SK-N-SH (cell line): ENCODE data around the gene MED16. TPM values are rescaled to one million over a fixed set of nuclear protein-coding genes. Genes with fewer than 3 reads are reported as not detected.

ENCODE experiments used
- CTCF ChIA-PET: fragments of 300-600, 350-600 bp; formaldehyde crosslinking; extraction: SDS; loops from one replicate; lab custom pipeline; 2021; lab: Yijun Ruan, JAX
- POLR2A ChIA-PET: fragments of 350-600 bp; sonication (Branson Sonifier 250); formaldehyde crosslinking; extraction: SDS; loops from one replicate; lab custom pipeline; 2020; ENCODE audit warnings: antibody characterized with exemption, inconsistent platforms; lab: Yijun Ruan, JAX
- DNase-seq: peaks from one replicate; pipeline ENCODE4 v3.0.0; 2012
- H2AFZ ChIP-seq: fragments of 200-600 bp; sonication (generic); 2 replicates; pipeline ENCODE4 v1.8.1; 2016; ENCODE audit warnings: antibody characterized with exemption, mild to moderate bottlenecking, low read depth
- H3F3A ChIP-seq: fragments of 200-600 bp; sonication (generic); replicated peaks from 2 replicates; pipeline ENCODE3; 2016; ENCODE audit warnings: antibody characterized with exemption, mild to moderate bottlenecking; ENCODE audit not compliant: insufficient read depth
- H3K27ac ChIP-seq, 2 experiments: fragments of 200-500 bp in 1 of 2; fragments of 200-600 bp in 1 of 2; sonication (Bioruptor generic) in 1 of 2; sonication (generic), shearing (Covaris generic) in 1 of 2; 2 replicates each; pipeline versions ENCODE4 v1.5.1 to v1.6.1; 2014 to 2016; ENCODE audit warnings: low read depth in 2 of 2, inconsistent platforms in 1 of 2, low read length in 1 of 2, mild to moderate bottlenecking in 1 of 2, mixed read lengths in 1 of 2
- H3K27me3 ChIP-seq: fragments of 200-600 bp; sonication (generic), shearing (Covaris generic); 2 replicates; pipeline ENCODE4 v1.6.1; 2016; ENCODE audit warnings: mixed run types; ENCODE audit not compliant: insufficient read depth
- H3K36me3 ChIP-seq, 2 experiments: fragments of 200-500 bp in 1 of 2; fragments of 200-600 bp in 1 of 2; sonication (Bioruptor generic) in 1 of 2; sonication (generic) in 1 of 2; replicated peaks in 1 of 2; 2 replicates each; pipeline versions ENCODE3 to v1.5.1; 2014 to 2016; ENCODE audit warnings: low read length in 1 of 2, mild to moderate bottlenecking in 1 of 2; ENCODE audit not compliant: insufficient read depth in 2 of 2, control insufficient read depth in 1 of 2
- H3K4me1 ChIP-seq, 2 experiments: fragments of 200-500 bp in 1 of 2; fragments of 200-600 bp in 1 of 2; sonication (Bioruptor generic) in 1 of 2; sonication (generic), shearing (Covaris generic) in 1 of 2; 2 replicates each; pipeline versions ENCODE4 v1.5.1 to v1.6.1; 2014 to 2016; ENCODE audit warnings: low read depth in 1 of 2, low read length in 1 of 2, mixed run types in 1 of 2; ENCODE audit not compliant: insufficient read depth in 2 of 2, control insufficient read depth in 1 of 2
- H3K4me2 ChIP-seq: fragments of 200-600 bp; sonication (generic), shearing (Covaris generic); 2 replicates; pipeline ENCODE4 v1.6.1; 2017; ENCODE audit warnings: mixed run types
- H3K4me3 ChIP-seq, 2 experiments: fragments of 200-500 bp in 1 of 2; fragments of 200-600 bp in 1 of 2; sonication (Bioruptor generic) in 1 of 2; sonication (generic), shearing (Covaris generic) in 1 of 2; 2 replicates each; pipeline versions ENCODE4 v1.5.1 to v1.8.1; 2014 to 2016; ENCODE audit warnings: low read depth in 2 of 2, inconsistent platforms in 1 of 2, low read length in 1 of 2, mild to moderate bottlenecking in 1 of 2, mixed read lengths in 1 of 2, moderate library complexity in 1 of 2
- H3K79me2 ChIP-seq: fragments of 200-600 bp; sonication (generic); 2 replicates; pipeline ENCODE4 v1.8.1; 2017; ENCODE audit warnings: mild to moderate bottlenecking; ENCODE audit not compliant: insufficient read depth
- H3K9ac ChIP-seq: fragments of 200-600 bp; sonication (generic); 2 replicates; pipeline ENCODE4 v1.6.1; 2017; ENCODE audit warnings: mixed run types
- H3K9me2 ChIP-seq: fragments of 200-600 bp; sonication (generic); 2 replicates; pipeline ENCODE4 v1.6.1; 2017; ENCODE audit warnings: mixed run types
- H3K9me3 ChIP-seq: fragments of 200-600 bp; sonication (generic); 2 replicates; pipeline ENCODE4 v1.6.1; 2017; ENCODE audit warnings: mixed run types, mild to moderate bottlenecking, moderate library complexity
- H4K20me1 ChIP-seq: fragments of 200-600 bp; sonication (generic); 2 replicates; pipeline ENCODE4 v1.6.1; 2017; ENCODE audit warnings: mild to moderate bottlenecking, mixed run types; ENCODE audit not compliant: insufficient read depth
- EP300 ChIP-seq, 2 experiments: IDR thresholded peaks; 2 replicates each; pipeline versions ENCODE4 v1.4.0 to v1.6.1; 2012; ENCODE audit warnings: borderline replicate concordance in 1 of 2, low read depth in 1 of 2, low read length in 1 of 2
- EZH2phosphoT487 ChIP-seq: fragments of 200-600 bp; sonication (generic); IDR thresholded peaks from 2 replicates; pipeline ENCODE4 v1.6.1; 2017; ENCODE audit warnings: low read depth, mixed run types, mild to moderate bottlenecking, antibody characterized with exemption, moderate library complexity, borderline replicate concordance
- FOXJ3 ChIP-seq: sonication (generic); formaldehyde crosslinking; IDR thresholded peaks from 2 replicates; pipeline ENCODE4 v1.5.1; 2020; ENCODE audit warnings: mild to moderate bottlenecking, missing genetic modification reagents
- IRF3 ChIP-seq: fragments of 150-350 bp; IDR thresholded peaks from 2 replicates; pipeline ENCODE4 v1.6.1; 2016; ENCODE audit warnings: mild to moderate bottlenecking, low read depth, low read length
- MEF2A ChIP-seq: IDR thresholded peaks from 2 replicates; pipeline ENCODE4 v1.4.0; 2012; ENCODE audit warnings: low read depth, borderline replicate concordance
- PBX3 ChIP-seq: IDR thresholded peaks from 2 replicates; pipeline ENCODE4; 2012
- RXRA ChIP-seq: IDR thresholded peaks from 2 replicates; pipeline ENCODE4 v1.4.0; 2012; ENCODE audit warnings: low read depth, mild to moderate bottlenecking, borderline replicate concordance
- SIN3A ChIP-seq: IDR thresholded peaks from 2 replicates; pipeline ENCODE4 v1.6.1; 2012; ENCODE audit warnings: low read depth, mild to moderate bottlenecking, low read length, moderate library complexity, borderline replicate concordance
- SMC3 ChIP-seq: IDR thresholded peaks from 2 replicates; pipeline ENCODE4 v1.6.1; 2012; ENCODE audit warnings: low read depth, low read length, improper control_type of control experiment
- TAF1 ChIP-seq: IDR thresholded peaks from 2 replicates; pipeline ENCODE4 v1.6.1; 2012; ENCODE audit warnings: low read depth, mild to moderate bottlenecking, low read length, moderate library complexity, borderline replicate concordance
- YY1 ChIP-seq: IDR thresholded peaks from 2 replicates; pipeline ENCODE4 v1.4.0; 2012; ENCODE audit warnings: low read depth, mild to moderate bottlenecking
- WGBS: methylation state at CpG from one replicate; pipeline ENCODE4 v1.1.6; 2017; ENCODE audit warnings: low lambda C conversion rate; 5-methylcytosine and 5-hydroxymethylcytosine counted together
- polyA plus RNA-seq, 3 experiments: library from polyadenylated mRNA; depleted of rRNA; stranded (reverse); fragments of >200 nt; gene quantifications; 2 replicates each; pipeline ENCODE4 v1.2.3, GENCODE V29; 2012
- TF ChIP-seq, protein P1 (sequence below): IDR thresholded peaks from 2 replicates; pipeline ENCODE4 v1.6.1; 2012; ENCODE audit warnings: mild to moderate bottlenecking, low read depth, low read length, moderate library complexity
- TF ChIP-seq, protein P2 (sequence below): fragments of 200-600 bp; sonication (generic); IDR thresholded peaks from 2 replicates; pipeline ENCODE4 v1.6.1; 2017; ENCODE audit warnings: antibody characterized with exemption, mild to moderate bottlenecking, moderate library complexity

The MED16 gene
- polyA plus RNA-seq, 1 of the 3 experiments (the other 2 are of a cell fraction): 40.6 TPM

- no peak for DNase-seq
- no peak overlapping the region for H3K4me3 ChIP-seq
- peaks cover 12% of the 10 kb centered on the region for H3F3A ChIP-seq
- H3K9ac ChIP-seq: no peak overlapping the region
- H4K20me1 ChIP-seq: no peaks in the 10 kb centered on the region
- no peaks in the 10 kb centered on the region for H3K9me3 ChIP-seq
- no peak for TF ChIP-seq IRF3
- TF ChIP-seq EP300 (IDR thresholded peaks at IDR 0.05; ENCODE audit: borderline replicate concordance in 1 of 2, low read depth in 1 of 2, low read length in 1 of 2): no peak
- TF ChIP-seq, protein P1, sequence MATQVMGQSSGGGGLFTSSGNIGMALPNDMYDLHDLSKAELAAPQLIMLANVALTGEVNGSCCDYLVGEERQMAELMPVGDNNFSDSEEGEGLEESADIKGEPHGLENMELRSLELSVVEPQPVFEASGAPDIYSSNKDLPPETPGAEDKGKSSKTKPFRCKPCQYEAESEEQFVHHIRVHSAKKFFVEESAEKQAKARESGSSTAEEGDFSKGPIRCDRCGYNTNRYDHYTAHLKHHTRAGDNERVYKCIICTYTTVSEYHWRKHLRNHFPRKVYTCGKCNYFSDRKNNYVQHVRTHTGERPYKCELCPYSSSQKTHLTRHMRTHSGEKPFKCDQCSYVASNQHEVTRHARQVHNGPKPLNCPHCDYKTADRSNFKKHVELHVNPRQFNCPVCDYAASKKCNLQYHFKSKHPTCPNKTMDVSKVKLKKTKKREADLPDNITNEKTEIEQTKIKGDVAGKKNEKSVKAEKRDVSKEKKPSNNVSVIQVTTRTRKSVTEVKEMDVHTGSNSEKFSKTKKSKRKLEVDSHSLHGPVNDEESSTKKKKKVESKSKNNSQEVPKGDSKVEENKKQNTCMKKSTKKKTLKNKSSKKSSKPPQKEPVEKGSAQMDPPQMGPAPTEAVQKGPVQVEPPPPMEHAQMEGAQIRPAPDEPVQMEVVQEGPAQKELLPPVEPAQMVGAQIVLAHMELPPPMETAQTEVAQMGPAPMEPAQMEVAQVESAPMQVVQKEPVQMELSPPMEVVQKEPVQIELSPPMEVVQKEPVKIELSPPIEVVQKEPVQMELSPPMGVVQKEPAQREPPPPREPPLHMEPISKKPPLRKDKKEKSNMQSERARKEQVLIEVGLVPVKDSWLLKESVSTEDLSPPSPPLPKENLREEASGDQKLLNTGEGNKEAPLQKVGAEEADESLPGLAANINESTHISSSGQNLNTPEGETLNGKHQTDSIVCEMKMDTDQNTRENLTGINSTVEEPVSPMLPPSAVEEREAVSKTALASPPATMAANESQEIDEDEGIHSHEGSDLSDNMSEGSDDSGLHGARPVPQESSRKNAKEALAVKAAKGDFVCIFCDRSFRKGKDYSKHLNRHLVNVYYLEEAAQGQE: no peak
- TF ChIP-seq, protein P2, sequence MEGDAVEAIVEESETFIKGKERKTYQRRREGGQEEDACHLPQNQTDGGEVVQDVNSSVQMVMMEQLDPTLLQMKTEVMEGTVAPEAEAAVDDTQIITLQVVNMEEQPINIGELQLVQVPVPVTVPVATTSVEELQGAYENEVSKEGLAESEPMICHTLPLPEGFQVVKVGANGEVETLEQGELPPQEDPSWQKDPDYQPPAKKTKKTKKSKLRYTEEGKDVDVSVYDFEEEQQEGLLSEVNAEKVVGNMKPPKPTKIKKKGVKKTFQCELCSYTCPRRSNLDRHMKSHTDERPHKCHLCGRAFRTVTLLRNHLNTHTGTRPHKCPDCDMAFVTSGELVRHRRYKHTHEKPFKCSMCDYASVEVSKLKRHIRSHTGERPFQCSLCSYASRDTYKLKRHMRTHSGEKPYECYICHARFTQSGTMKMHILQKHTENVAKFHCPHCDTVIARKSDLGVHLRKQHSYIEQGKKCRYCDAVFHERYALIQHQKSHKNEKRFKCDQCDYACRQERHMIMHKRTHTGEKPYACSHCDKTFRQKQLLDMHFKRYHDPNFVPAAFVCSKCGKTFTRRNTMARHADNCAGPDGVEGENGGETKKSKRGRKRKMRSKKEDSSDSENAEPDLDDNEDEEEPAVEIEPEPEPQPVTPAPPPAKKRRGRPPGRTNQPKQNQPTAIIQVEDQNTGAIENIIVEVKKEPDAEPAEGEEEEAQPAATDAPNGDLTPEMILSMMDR: peak; percentile 7; the same call in 1 of the 2 replicates
- no peak overlapping the region for H3K4me2 ChIP-seq
- CTCF ChIA-PET: no interaction called here
- H3K79me2 ChIP-seq: no peaks in the 10 kb centered on the region
- H2AFZ ChIP-seq: no peak overlapping the region
- POLR2A ChIA-PET: no interaction called here
- 94% methylated on average over 26 of the region's 28 CpGs for WGBS
- peaks cover 0 to 16% of the 10 kb centered on the region in 2 experiments; a peak in 1 of 4 replicates for H3K4me1 ChIP-seq
- peaks cover 3 to 36% of the 10 kb centered on the region in 2 experiments for H3K36me3 ChIP-seq
- no peaks in the 10 kb centered on the region for H3K9me2 ChIP-seq
- no peak overlapping the region for H3K27ac ChIP-seq
- H3K27me3 ChIP-seq: no peaks in the 10 kb centered on the region
Observed at GRCh38 chr19:875265-875879, 17.6 kb downstream of the MED16 start.

DNA sequence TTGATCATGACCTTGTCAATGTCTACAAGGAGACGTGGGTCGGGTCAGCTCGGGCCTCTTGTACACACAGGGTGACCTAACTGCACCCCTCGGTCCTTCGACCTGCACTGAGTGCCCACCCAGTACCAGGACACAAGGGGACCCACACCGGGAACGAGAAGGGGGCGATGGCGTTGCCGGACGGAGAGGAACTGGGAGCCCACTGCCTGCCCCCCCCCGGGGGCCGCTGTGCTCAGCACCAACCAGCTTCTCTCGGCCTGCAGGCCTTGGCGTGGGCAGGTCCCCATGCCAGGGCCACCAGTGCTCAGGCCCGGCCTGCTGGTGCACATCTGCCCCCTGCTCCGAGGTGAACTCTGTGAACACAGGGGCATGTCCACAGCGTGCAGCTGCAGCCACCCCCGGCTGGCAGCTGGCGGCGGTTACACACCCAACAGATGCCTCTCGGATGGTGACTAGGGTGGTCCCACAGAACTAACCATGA is 19.4 kb downstream of the MED16 start:
- POLR2A ChIA-PET: no interaction called here
- no peak for TF ChIP-seq TAF1
- TF ChIP-seq, protein P2: no peak
- no peak for TF ChIP-seq MEF2A
- no peak for TF ChIP-seq EZH2phosphoT487
- TF ChIP-seq YY1: no peak
- TF ChIP-seq FOXJ3 (CRISPR knock-in tag): no peak
- TF ChIP-seq SMC3: no peak
- no peak for TF ChIP-seq RXRA
- no peak for TF ChIP-seq PBX3
- TF ChIP-seq SIN3A: no peak
- TF ChIP-seq, all 33 proteins: peak for 0
- CTCF ChIA-PET: interaction anchor here (1.2 kb wide), 1 partner anchor 10 kb away, joined by 3 read pairs; no protein-coding TSS in a partner anchor

More for the DNA sequence above, 19.4 kb downstream of the MED16 start:
- peaks cover 22% of the 10 kb centered on the region for H3F3A ChIP-seq
- no peaks in the 10 kb centered on the region for H3K79me2 ChIP-seq
- H2AFZ ChIP-seq: no peak overlapping the region
- no peaks in the 10 kb centered on the region for H3K9me2 ChIP-seq
- H3K9me3 ChIP-seq: no peaks in the 10 kb centered on the region
- no peak overlapping the region; a peak in 1 of 4 replicates for H3K27ac ChIP-seq
- no CpG with 5 or more reads among the region's 22 CpGs for WGBS
- no peak for DNase-seq
- no peak overlapping the region for H3K4me3 ChIP-seq
- H4K20me1 ChIP-seq: no peaks in the 10 kb centered on the region
- H3K36me3 ChIP-seq: peaks cover 3 to 41% of the 10 kb centered on the region in 2 experiments
- H3K4me1 ChIP-seq: peaks cover 4 to 16% of the 10 kb centered on the region in 2 experiments; a peak in 2 of 4 replicates
- no peak overlapping the region for H3K4me2 ChIP-seq
- H3K27me3 ChIP-seq: no peaks in the 10 kb centered on the region
- no peak overlapping the region for H3K9ac ChIP-seq
